ENCODE measurements around the gene GOLGA3. TPM values are rescaled to one million over a fixed set of nuclear protein-coding genes. Genes with fewer than 3 reads are reported as not detected.

GOLGA3 gene
- total RNA-seq, 1 experiment from 2014 or later = 62.2 TPM

- POLR2A ChIA-PET = no interaction called here
- Histone ChIP-seq H3K9me3 (no peaks in the 10 kb centered on the region), H3K4me3 (ENCODE audit: low read depth, low read length) (no peak overlapping the region), H3K4me1 (no peaks in the 10 kb centered on the region), H3K27me3 (replicated peaks; ENCODE audit: control insufficient read depth, insufficient read depth, low read length) (no peaks in the 10 kb centered on the region), H3K36me3 (ENCODE audit: control insufficient read depth, insufficient read depth, low read length) (peaks cover 6% of the 10 kb centered on the region)
- H3K36me3 Mint-ChIP-seq (ENCODE audit: insufficient read depth, unreplicated experiment) = peaks cover 97% of the 10 kb centered on the region
- H3K4me1 Mint-ChIP-seq (ENCODE audit: low read depth, unreplicated experiment) = no peaks in the 10 kb centered on the region
- H3K27ac Mint-ChIP-seq (ENCODE audit: unreplicated experiment) = no peak overlapping the region
- DNase-seq = no peak
- no TSS peak for BruUV-seq (replicated peaks)
- H3K27me3 Mint-ChIP-seq (ENCODE audit: insufficient read depth, unreplicated experiment) = no peaks in the 10 kb centered on the region
- H3K4me3 Mint-ChIP-seq (ENCODE audit: unreplicated experiment) = no peak overlapping the region
- intact Hi-C loops (cut with micrococcal nuclease; ENCODE audit: unreplicated experiment) = no loop called here
- TF ChIP-seq CTCF (IDR thresholded peaks at IDR 0.05; ENCODE audit: insufficient read depth in 1 of 2, low read depth in 1 of 2, low read length in 1 of 2, severe bottlenecking in 1 of 2, unreplicated experiment in 1 of 2) = no peak
- CTCF ChIA-PET = no interaction called here
- H3K9me3 Mint-ChIP-seq (ENCODE audit: unreplicated experiment) = peaks cover 10% of the 10 kb centered on the region
Observed at GRCh38 chr12:132740313-132740646, 88.4 kb downstream of the GOLGA3 start.

- no peaks in the 10 kb centered on the region for H3K4me1 Mint-ChIP-seq (ENCODE audit: low read depth, unreplicated experiment)
- H3K27me3 Mint-ChIP-seq (ENCODE audit: insufficient read depth, unreplicated experiment) = no peaks in the 10 kb centered on the region
- peaks cover 97% of the 10 kb centered on the region for H3K36me3 Mint-ChIP-seq (ENCODE audit: insufficient read depth, unreplicated experiment)
- H3K27me3 ChIP-seq (replicated peaks; ENCODE audit: control insufficient read depth, insufficient read depth, low read length) = no peaks in the 10 kb centered on the region
- peaks cover 8% of the 10 kb centered on the region for H3K36me3 ChIP-seq (ENCODE audit: control insufficient read depth, insufficient read depth, low read length)
- H3K27ac Mint-ChIP-seq (ENCODE audit: unreplicated experiment) = no peak overlapping the region
- H3K4me1 ChIP-seq = no peaks in the 10 kb centered on the region
- ChIA-PET POLR2A (no interaction called here), CTCF (no interaction called here)
- peaks cover 10% of the 10 kb centered on the region for H3K9me3 Mint-ChIP-seq (ENCODE audit: unreplicated experiment)
- H3K4me3 Mint-ChIP-seq (ENCODE audit: unreplicated experiment) = no peak overlapping the region
- H3K9me3 ChIP-seq = no peaks in the 10 kb centered on the region
- TF ChIP-seq CTCF (IDR thresholded peaks at IDR 0.05; ENCODE audit: insufficient read depth in 1 of 2, low read depth in 1 of 2, low read length in 1 of 2, severe bottlenecking in 1 of 2, unreplicated experiment in 1 of 2) = no peak
- no peak overlapping the region for H3K4me3 ChIP-seq (ENCODE audit: low read depth, low read length)
- BruUV-seq (replicated peaks) = no TSS peak
- intact Hi-C loops (cut with micrococcal nuclease; ENCODE audit: unreplicated experiment) = no loop called here
- no peak for DNase-seq
Observed at GRCh38 chr12:132739600-132740312, 88.9 kb downstream of the GOLGA3 start.

- Histone ChIP-seq H3K27me3 (replicated peaks; ENCODE audit: control insufficient read depth, insufficient read depth, low read length) (no peaks in the 10 kb centered on the region), H3K36me3 (ENCODE audit: control insufficient read depth, insufficient read depth, low read length) (peaks cover 6% of the 10 kb centered on the region), H3K4me1 (no peaks in the 10 kb centered on the region), H3K4me3 (ENCODE audit: low read depth, low read length) (no peak overlapping the region), H3K9me3 (no peaks in the 10 kb centered on the region)
- Mint-ChIP-seq H3K9me3 (ENCODE audit: unreplicated experiment) (peaks cover 3% of the 10 kb centered on the region), H3K4me1 (ENCODE audit: low read depth, unreplicated experiment) (no peaks in the 10 kb centered on the region), H3K36me3 (ENCODE audit: insufficient read depth, unreplicated experiment) (peaks cover 95% of the 10 kb centered on the region), H3K4me3 (ENCODE audit: unreplicated experiment) (no peak overlapping the region), H3K27ac (ENCODE audit: unreplicated experiment) (no peak overlapping the region), H3K27me3 (ENCODE audit: insufficient read depth, unreplicated experiment) (no peaks in the 10 kb centered on the region)
- TF ChIP-seq CTCF (IDR thresholded peaks at IDR 0.05; ENCODE audit: insufficient read depth in 1 of 2, low read depth in 1 of 2, low read length in 1 of 2, severe bottlenecking in 1 of 2, unreplicated experiment in 1 of 2) = no peak
- intact Hi-C loops (cut with micrococcal nuclease; ENCODE audit: unreplicated experiment) = no loop called here
- ChIA-PET CTCF (no interaction called here), POLR2A (interaction anchor here (0.7 kb wide), 1 partner anchor 11 kb away, joined by 3 read pairs; no protein-coding TSS in a partner anchor)
- BruUV-seq (replicated peaks) = no TSS peak
- no peak for DNase-seq
Observed at GRCh38 chr12:132736913-132737312, 91.8 kb downstream of the GOLGA3 start.
